ENCODE data around the gene ALDH1L1.

ALDH1L1 gene

DNA sequence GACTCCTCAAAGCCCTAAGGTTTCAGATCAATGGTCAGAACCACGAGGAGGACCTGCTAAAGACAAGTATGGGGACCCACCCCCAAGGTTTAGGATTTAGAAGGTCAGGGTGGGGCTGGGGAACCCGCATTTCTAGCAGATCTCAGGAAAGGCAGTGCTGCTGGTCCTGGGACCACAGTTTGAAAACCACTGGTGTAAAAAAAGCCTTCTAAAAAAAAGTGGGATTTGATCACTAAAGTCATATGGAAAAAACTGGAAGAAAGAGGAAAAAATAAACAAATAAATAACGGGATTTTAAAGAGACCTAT is 97.3 kb downstream of the ALDH1L1 start:
- peak overlapping the region; percentile 65 for H3K4me3 ChIP-seq (replicated peaks; ENCODE audit: low read depth, low read length)
- DNase-seq (ENCODE audit: low read depth): no peak
- TF ChIP-seq, protein P1, sequence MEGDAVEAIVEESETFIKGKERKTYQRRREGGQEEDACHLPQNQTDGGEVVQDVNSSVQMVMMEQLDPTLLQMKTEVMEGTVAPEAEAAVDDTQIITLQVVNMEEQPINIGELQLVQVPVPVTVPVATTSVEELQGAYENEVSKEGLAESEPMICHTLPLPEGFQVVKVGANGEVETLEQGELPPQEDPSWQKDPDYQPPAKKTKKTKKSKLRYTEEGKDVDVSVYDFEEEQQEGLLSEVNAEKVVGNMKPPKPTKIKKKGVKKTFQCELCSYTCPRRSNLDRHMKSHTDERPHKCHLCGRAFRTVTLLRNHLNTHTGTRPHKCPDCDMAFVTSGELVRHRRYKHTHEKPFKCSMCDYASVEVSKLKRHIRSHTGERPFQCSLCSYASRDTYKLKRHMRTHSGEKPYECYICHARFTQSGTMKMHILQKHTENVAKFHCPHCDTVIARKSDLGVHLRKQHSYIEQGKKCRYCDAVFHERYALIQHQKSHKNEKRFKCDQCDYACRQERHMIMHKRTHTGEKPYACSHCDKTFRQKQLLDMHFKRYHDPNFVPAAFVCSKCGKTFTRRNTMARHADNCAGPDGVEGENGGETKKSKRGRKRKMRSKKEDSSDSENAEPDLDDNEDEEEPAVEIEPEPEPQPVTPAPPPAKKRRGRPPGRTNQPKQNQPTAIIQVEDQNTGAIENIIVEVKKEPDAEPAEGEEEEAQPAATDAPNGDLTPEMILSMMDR (IDR thresholded peaks at IDR 0.05; ENCODE audit: low read length, missing control alignments): no peak

- TF ChIP-seq, protein P1 (IDR thresholded peaks at IDR 0.05; ENCODE audit: low read length, missing control alignments): no peak
- H3K4me3 ChIP-seq (replicated peaks; ENCODE audit: low read depth, low read length): peak overlapping the region; percentile 65
- DNase-seq (ENCODE audit: low read depth): no peak
Measured at GRCh38 chr3:126082362-126083137, 97.8 kb downstream of the ALDH1L1 start.

GRCh38 chr3:126081618-126082361 is 98.6 kb downstream of the ALDH1L1 start:
- H3K4me3 ChIP-seq (replicated peaks; ENCODE audit: low read depth, low read length): no peak overlapping the region
- TF ChIP-seq, protein P1 (IDR thresholded peaks at IDR 0.05; ENCODE audit: low read length, missing control alignments): peak; percentile 38
- DNase-seq (ENCODE audit: low read depth): peak; percentile 33

- H3K4me3 ChIP-seq (replicated peaks; ENCODE audit: low read depth, low read length): no peak overlapping the region
- TF ChIP-seq, protein P1 (IDR thresholded peaks at IDR 0.05; ENCODE audit: low read length, missing control alignments): no peak
- DNase-seq (ENCODE audit: low read depth): no peak
Measured at GRCh38 chr3:126080970-126081369, 99.4 kb downstream of the ALDH1L1 start.

DNA sequence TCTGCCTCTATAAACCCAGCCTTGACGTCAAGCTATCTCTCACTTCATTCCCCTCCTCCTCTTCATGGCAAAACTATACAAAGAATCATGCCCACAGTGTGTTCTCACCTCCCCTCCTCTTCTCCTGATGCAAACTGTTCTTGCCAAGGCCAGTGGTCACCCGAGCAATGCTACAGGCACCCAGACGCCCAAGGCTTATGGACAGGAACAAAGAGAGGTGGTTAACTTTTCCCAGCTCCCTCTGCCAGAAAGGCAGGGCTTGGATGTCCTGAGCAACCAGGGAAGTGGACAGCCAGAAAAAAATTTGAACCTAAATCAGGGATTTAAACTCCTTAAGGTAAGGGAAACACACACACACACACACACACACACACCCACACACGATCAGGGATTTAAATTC is 101.5 kb downstream of the ALDH1L1 start:
- DNase-seq (ENCODE audit: low read depth): no peak
- no peak overlapping the region for H3K4me3 ChIP-seq (replicated peaks; ENCODE audit: low read depth, low read length)
- TF ChIP-seq, protein P1 (IDR thresholded peaks at IDR 0.05; ENCODE audit: low read length, missing control alignments): no peak

GRCh38 chr3:126077754-126078153 is 102.6 kb downstream of the ALDH1L1 start:
- TF ChIP-seq, protein P1 (IDR thresholded peaks at IDR 0.05; ENCODE audit: low read length, missing control alignments): no peak
- no peak for DNase-seq (ENCODE audit: low read depth)
- H3K4me3 ChIP-seq (replicated peaks; ENCODE audit: low read depth, low read length): no peak overlapping the region
